HG02981 (cell line): Measurements from ENCODE around the gene RHOC.

Experiments
- ATAC-seq: cut with Tn5 transposase; IDR thresholded peaks from one replicate; pipeline ENCODE4 v1.9.1; 2021; ENCODE audit warnings: mild to moderate bottlenecking, moderate library complexity; ENCODE audit not compliant: unreplicated experiment

RHOC gene

GRCh38 chr1:112687361-112687760, 19.6 kb downstream of the RHOC start:
- no peak for ATAC-seq

GRCh38 chr1:112686835-112687234, 20.1 kb downstream of the RHOC start:
- ATAC-seq, result no peak

GRCh38 chr1:112686417-112686816, 20.5 kb downstream of the RHOC start:
- ATAC-seq, result no peak

- ATAC-seq, result no peak
Measured at GRCh38 chr1:112685913-112686312, 21.0 kb downstream of the RHOC start.

GRCh38 chr1:112678605-112679004, 28.3 kb downstream of the RHOC start:
- no peak for ATAC-seq

GRCh38 chr1:112677501-112677900, 29.4 kb downstream of the RHOC start:
- ATAC-seq, result no peak

GRCh38 chr1:112676543-112676942, 30.4 kb downstream of the RHOC start:
- no peak for ATAC-seq

- ATAC-seq, result no peak
Measured at GRCh38 chr1:112675728-112676381, 31.1 kb downstream of the RHOC start.

GRCh38 chr1:112674986-112675727, 31.8 kb downstream of the RHOC start:
- peak; percentile 34 for ATAC-seq

- peak; percentile 62 for ATAC-seq
Measured at GRCh38 chr1:112674440-112674985, 32.4 kb downstream of the RHOC start, which contains the start of gene MOV10. TSS of gene MOV10 (plus strand) at chr1:112674659. CDS start at chr1:112674913, 254 bp downstream.

GRCh38 chr1:112673592-112674439, 33.1 kb downstream of the RHOC start:
- ATAC-seq, result no peak

- ATAC-seq, result no peak
Measured at GRCh38 chr1:112672842-112673241, 34.1 kb downstream of the RHOC start.

GRCh38 chr1:112672009-112672408, 34.9 kb downstream of the RHOC start:
- ATAC-seq, result no peak

GRCh38 chr1:112666946-112667345, 40.0 kb downstream of the RHOC start:
- ATAC-seq, result no peak

GRCh38 chr1:112665857-112666256, 41.1 kb downstream of the RHOC start:
- ATAC-seq, result no peak

GRCh38 chr1:112651205-112651604, 55.7 kb downstream of the RHOC start:
- ATAC-seq, result no peak
